Measurements from ENCODE around the gene ZBTB42. TPM values are rescaled to one million over a fixed set of nuclear protein-coding genes. Genes with fewer than 3 reads are reported as not detected.

The ZBTB42 gene
- total RNA-seq, 2 donors from 2014 or later: 6.6 to 7.0 TPM

- intact Hi-C loops (cut with DNase I): no loop called here
- Histone ChIP-seq H3K4me1 (peaks cover 11% of the 10 kb centered on the region), H3K9me3 (no peaks in the 10 kb centered on the region), H3K4me3 (no peak overlapping the region), H3K36me3 (no peaks in the 10 kb centered on the region), H3K9ac (ENCODE audit: low read depth in 2 of 2, low read length in 2 of 2) (no peak overlapping the region), H3K27me3 (no peaks in the 10 kb centered on the region), H3K27ac (no peak overlapping the region)
- no peak for TF ChIP-seq CTCF (IDR thresholded peaks at IDR 0.05)
- no peak for DNase-seq
These were observed 2.5 kb downstream of the ZBTB42 start for GRCh38 chr14:104803280-104803911.

- H3K4me1 ChIP-seq: peaks cover 11% of the 10 kb centered on the region
- no peak for DNase-seq
These were observed 3.1 kb downstream of the ZBTB42 start for GRCh38 chr14:104803912-104804410.

GRCh38 chr14:104804481-104805325 is 3.8 kb downstream of the ZBTB42 start:
- Histone ChIP-seq H3K4me3 (no peak overlapping the region), H3K4me1 (peaks cover 11% of the 10 kb centered on the region), H3K36me3 (no peaks in the 10 kb centered on the region), H3K27ac (no peak overlapping the region), H3K9ac (ENCODE audit: low read depth in 2 of 2, low read length in 2 of 2) (peak overlapping the region in 1 of 2 donors; percentile 26), H3K27me3 (no peaks in the 10 kb centered on the region), H3K9me3 (no peaks in the 10 kb centered on the region)
- DNase-seq: no peak
- TF ChIP-seq CTCF (IDR thresholded peaks at IDR 0.05): no peak
- intact Hi-C loops (cut with DNase I): no loop called here

More at GRCh38 chr14:104803912-104804410, 3.1 kb downstream of the ZBTB42 start:
- Histone ChIP-seq H3K36me3 (no peaks in the 10 kb centered on the region), H3K4me3 (no peak overlapping the region), H3K27me3 (no peaks in the 10 kb centered on the region), H3K9me3 (no peaks in the 10 kb centered on the region), H3K9ac (ENCODE audit: low read depth in 2 of 2, low read length in 2 of 2) (peak overlapping the region in 1 of 2 donors; percentile 26), H3K27ac (no peak overlapping the region)
- TF ChIP-seq CTCF (IDR thresholded peaks at IDR 0.05): no peak
- intact Hi-C loops (cut with DNase I): no loop called here

GRCh38 chr14:104805326-104805678 is 4.4 kb downstream of the ZBTB42 start:
- no peaks in the 10 kb centered on the region for H3K9me3 ChIP-seq
- no peak for TF ChIP-seq CTCF (IDR thresholded peaks at IDR 0.05)
- no peak for DNase-seq
- intact Hi-C loops (cut with DNase I): no loop called here
- no peaks in the 10 kb centered on the region for H3K36me3 ChIP-seq
- peaks cover 11% of the 10 kb centered on the region for H3K4me1 ChIP-seq
- H3K27ac ChIP-seq: no peak overlapping the region
- no peak overlapping the region for H3K4me3 ChIP-seq
- H3K9ac ChIP-seq (ENCODE audit: low read depth in 2 of 2, low read length in 2 of 2): no peak overlapping the region
- no peaks in the 10 kb centered on the region for H3K27me3 ChIP-seq

GRCh38 chr14:104805941-104806624 is 5.2 kb downstream of the ZBTB42 start:
- H3K27ac ChIP-seq: no peak overlapping the region
- intact Hi-C loops (cut with DNase I): no loop called here

More at GRCh38 chr14:104805941-104806624, 5.2 kb downstream of the ZBTB42 start:
- H3K9ac ChIP-seq (ENCODE audit: low read depth in 2 of 2, low read length in 2 of 2): no peak overlapping the region
- H3K36me3 ChIP-seq: no peaks in the 10 kb centered on the region
- H3K9me3 ChIP-seq: no peaks in the 10 kb centered on the region
- no peaks in the 10 kb centered on the region for H3K27me3 ChIP-seq
- TF ChIP-seq CTCF (IDR thresholded peaks at IDR 0.05): no peak
- H3K4me1 ChIP-seq: peaks cover 11% of the 10 kb centered on the region
- DNase-seq: no peak
- H3K4me3 ChIP-seq: no peak overlapping the region
